Inflammatory macrophage (primary cell): ENCODE results near the gene CDY2A.
"Not testable (repeated sequence)": the region's sequence is repeated elsewhere in the genome, so short reads cannot be mapped to it uniquely, and the experiment has no call there.

Experiments
- DNase-seq, 2 donors: peaks; one replicate each; pipeline ENCODE4 v3.0.0-alpha.2; 2020 to 2022
- total RNA-seq, 18 experiments: gene quantifications; one replicate each; lab custom pipeline; 2026; ENCODE audit warnings: mixed read lengths in 6 of 18, inconsistent platforms in 2 of 18; lab: John Stamatoyannopoulos, UW

CDY2A gene, protein sequence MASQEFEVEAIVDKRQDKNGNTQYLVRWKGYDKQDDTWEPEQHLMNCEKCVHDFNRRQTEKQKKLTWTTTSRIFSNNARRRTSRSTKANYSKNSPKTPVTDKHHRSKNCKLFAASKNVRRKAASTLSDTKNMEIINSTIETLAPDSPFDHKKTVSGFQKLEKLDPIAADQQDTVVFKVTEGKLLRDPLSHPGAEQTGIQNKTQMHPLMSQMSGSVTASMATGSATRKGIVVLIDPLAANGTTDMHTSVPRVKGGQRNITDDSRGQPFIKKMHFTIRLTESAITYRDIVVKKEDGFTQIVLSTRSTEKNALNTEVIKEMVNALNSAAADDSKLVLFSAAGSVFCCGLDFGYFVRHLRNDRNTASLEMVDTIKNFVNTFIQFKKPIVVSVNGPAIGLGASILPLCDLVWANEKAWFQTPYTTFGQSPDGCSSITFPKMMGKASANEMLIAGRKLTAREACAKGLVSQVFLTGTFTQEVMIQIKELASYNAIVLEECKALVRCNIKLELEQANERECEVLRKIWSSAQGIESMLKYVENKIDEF
- 0 to 0.06 (median 0) reads per million in 18 experiments for total RNA-seq

DNA sequence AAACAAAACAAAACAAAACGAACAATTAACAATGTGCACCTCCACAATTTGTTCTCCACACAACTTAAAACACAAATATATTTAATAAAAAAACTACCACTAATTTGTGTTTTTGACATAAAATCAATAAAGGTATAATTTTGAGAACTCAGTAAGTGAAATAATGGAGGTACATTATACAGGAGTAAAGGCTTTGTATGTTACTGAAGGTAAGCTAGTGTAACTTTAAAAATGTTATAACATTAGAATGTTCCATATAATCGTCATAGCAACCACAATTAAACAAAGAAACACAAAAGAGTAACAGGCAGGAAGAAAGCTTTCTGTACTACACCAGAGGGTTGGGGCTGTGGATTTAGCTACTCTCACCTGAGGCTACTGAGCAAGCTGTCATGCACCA lies at the start of gene CDY2A:
CDY2A (plus strand) TSS at position 301 of the 400 bp plus-strand sequence. CDS start 328 bp downstream, outside the sequence.
- DNase-seq = not testable (repeated sequence)

GRCh38 chrY:17997586-17997985 lies 28.0 kb upstream of the CDY2A start:
- DNase-seq = not testable (repeated sequence)

DNA sequence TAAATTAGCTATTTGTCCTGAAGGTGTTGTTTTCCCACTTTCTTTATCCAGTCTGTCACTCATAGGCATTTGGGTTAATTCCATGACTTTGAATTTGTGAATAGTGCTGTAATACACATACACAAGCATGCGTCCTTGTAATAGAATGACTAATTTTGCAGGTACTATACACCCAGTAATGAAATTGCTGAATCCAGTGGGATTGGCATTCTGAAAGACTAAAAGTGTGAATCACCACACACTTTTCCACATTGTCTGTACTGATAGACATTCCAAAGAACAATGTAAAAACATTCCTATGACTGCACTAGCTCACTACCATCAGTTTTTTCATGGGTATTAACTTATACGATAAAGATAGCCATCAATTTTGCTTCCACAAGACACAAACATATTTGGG lies 27.3 kb upstream of the CDY2A start:
- not testable (repeated sequence) for DNase-seq

GRCh38 chrY:18023897-18024296 lies 1.7 kb upstream of the CDY2A start:
- not testable (repeated sequence) for DNase-seq

GRCh38 chrY:18028845-18029244 lies 3.3 kb downstream of the CDY2A start:
- not testable (repeated sequence) for DNase-seq

DNA sequence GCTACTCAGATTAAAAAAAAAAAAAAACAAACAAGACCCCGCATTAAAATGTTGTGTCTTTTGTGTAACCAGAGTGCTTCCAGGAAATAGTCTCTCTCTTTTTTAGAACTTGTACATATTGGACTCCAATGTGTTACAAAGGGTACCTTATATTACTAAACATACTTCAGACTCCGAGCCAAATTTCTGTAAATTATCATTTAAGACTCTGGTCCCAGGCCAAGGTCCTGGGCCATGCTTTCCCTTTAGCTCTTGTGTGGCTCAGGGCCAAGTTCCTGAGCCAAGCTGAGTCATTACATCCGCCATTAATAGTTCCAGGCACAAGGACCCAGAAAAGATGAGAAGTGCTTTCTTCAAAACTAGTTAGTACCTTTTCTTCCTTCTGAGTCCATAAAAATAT lies 4.6 kb downstream of the CDY2A start:
- DNase-seq = not testable (repeated sequence)

- DNase-seq = not testable (repeated sequence)
These were observed 8.7 kb downstream of the CDY2A start for GRCh38 chrY:18034100-18034814.

DNA sequence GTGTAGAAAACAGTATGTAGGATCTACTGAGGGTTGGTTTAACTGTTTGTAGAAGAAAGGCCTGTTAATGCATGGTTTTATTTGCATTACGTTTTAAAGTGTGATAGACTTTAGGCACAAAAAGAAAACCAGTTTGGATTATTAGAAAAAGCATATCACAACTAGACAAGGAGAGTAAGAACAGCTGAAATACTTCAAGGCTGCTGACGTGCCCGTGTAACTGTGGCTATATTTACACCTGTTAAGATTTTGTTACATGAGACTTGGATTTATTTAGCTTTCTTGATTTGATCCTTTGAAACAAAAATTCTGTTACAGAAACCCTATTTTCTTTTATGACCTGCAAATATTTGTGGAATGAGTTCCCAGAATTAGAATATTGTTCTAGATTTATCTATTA lies 9.3 kb downstream of the CDY2A start:
- not testable (repeated sequence) for DNase-seq

DNA sequence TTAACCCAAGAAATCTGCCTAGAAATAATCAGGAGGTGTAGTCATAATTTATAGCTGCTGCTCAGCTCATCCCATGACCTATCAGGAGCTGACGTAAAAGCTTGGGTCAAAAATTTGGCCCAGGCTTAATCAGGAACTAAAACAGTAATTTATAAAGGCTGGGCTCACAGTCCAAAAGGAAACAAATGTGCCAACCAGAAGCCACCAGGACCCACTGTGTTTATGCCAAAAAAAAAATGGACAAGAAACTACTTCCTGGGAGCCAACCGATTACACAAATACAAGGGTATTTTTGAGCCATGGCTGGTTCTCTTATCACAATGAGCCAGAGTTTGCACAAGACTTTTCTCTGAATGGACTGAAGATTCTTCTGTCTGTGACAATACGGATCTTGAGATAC lies 19.4 kb downstream of the CDY2A start:
- not testable (repeated sequence) for DNase-seq

DNA sequence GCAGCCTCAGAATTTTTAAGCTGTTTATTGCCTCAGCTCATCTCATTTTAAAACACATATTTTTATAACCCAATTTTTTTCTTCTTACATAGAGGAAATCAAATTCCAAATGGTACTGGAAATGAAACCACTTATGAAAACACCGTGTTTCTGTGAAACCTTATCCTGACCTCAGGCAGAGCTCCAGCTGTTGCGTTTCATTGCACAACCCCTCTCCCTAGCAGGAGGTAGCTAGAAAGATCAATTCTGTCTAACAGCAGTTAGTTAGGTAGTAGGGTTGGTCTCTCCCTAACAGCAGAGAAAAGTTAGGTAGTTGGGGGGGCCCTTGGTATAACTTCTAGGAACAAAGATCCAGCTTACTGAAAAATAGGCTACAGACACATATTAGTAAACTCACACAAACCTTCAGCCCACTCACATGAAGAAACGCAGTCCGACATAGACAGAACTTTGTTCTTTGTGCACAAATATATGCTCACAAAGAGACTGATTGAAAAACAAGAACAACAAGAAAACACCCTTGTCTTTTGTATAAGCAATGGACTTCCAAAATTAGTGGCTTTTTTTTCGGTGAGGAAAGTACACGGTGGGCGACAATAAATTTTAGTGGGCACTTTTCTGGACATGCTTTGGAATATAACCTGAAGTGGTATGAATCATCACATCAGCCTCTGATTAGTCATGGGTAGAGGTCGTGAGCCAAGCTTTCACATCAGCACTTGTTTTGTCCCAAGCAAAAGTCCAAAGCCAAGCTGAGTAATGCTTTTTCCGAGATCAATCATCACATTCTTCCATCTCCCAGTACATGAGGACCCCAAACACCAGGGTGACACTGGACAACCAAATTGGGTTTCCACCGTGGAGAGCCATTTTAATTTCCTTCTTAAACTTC lies 22.8 kb downstream of the CDY2A start:
- not testable (repeated sequence) for DNase-seq

DNA sequence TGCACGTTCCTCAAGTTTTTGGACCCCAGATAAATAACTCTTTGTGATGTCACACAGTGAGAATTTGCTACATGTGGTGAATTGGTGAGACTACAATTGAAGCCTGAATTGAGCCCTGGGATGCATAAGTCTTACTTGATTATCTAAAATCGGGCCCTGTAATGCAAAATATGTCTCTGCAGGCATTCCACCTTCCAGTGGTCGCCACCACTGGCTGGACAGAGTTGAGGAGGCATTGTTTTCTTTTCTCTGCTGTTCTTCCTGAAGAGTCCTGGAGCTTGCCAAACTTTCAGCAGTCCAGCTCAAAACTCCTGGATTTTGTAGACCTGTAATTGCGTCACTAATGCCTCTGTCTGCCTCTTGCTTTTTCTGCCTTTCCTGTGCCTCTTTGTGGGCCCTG lies 23.5 kb downstream of the CDY2A start:
- not testable (repeated sequence) for DNase-seq

GRCh38 chrY:18056473-18056872 lies 30.9 kb downstream of the CDY2A start:
- not testable (repeated sequence) for DNase-seq

DNA sequence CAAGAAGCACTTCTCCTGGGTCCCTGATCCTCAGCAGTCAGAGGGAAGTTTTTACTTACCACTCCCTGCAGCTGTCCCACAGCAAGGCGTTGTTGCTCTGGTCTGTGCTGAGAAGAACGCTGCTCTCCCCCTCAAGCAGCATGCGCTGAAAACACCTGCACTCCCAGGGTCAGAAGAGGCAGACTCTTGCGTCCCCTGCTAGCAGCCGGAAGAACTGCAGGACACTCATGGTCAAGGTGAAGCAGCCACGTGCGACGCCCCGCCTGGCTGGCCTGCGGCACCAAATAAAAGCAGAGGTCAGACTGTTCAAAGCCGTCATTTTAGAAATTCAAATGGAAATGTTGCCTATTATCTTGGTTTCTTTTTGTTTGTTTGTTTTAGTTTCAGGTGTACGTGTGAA lies 47.9 kb downstream of the CDY2A start:
- not testable (repeated sequence) for DNase-seq
